ENCODE results near the gene FBN3. TPM values are rescaled to one million over a fixed set of nuclear protein-coding genes. Genes with fewer than 3 reads are reported as not detected.

FBN3 gene
- total RNA-seq, 4 donors from 2014 or later = 0.06 to 32.8 TPM; not detected in 2

DNA sequence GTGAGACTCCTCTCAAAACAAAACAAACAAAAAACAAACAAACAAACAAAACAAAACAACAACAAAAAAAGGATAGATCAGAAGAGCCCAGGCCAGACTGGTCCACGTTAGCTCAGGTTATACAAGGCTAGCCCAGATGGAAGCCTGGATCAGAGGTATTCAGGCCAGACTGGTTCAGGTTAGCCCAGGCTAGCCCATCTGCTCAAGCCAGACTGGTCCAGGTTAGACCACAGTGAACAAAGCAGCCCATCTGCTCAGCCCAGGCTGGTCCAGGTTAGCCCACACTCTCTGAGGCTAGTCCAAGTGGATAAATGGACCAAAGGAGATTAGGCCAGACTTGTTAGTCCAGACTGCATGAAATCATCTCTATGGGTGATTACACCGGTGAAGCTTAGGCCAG lies 55.7 kb downstream of the FBN3 start:
- no peak overlapping the region for H3K27ac ChIP-seq
- H3K27me3 ChIP-seq = no peaks in the 10 kb centered on the region
- peaks cover 0 to 21% of the 10 kb centered on the region in 2 donors for H3K9me3 ChIP-seq
- DNase-seq = no peak
- intact Hi-C loops (cut with DNase I; ENCODE audit: low total_unique reads) = no loop called here
- no peak overlapping the region for H3K4me3 ChIP-seq
- TF ChIP-seq POLR2A (IDR thresholded peaks at IDR 0.05) (no peak), CTCF (IDR thresholded peaks at IDR 0.05) (no peak)
- H3K36me3 ChIP-seq = no peaks in the 10 kb centered on the region
- H3K4me1 ChIP-seq = no peaks in the 10 kb centered on the region

- H3K9me3 ChIP-seq = peaks cover 0 to 11% of the 10 kb centered on the region in 2 donors
Measured at GRCh38 chr19:8090950-8091349, 58.4 kb downstream of the FBN3 start.

DNA sequence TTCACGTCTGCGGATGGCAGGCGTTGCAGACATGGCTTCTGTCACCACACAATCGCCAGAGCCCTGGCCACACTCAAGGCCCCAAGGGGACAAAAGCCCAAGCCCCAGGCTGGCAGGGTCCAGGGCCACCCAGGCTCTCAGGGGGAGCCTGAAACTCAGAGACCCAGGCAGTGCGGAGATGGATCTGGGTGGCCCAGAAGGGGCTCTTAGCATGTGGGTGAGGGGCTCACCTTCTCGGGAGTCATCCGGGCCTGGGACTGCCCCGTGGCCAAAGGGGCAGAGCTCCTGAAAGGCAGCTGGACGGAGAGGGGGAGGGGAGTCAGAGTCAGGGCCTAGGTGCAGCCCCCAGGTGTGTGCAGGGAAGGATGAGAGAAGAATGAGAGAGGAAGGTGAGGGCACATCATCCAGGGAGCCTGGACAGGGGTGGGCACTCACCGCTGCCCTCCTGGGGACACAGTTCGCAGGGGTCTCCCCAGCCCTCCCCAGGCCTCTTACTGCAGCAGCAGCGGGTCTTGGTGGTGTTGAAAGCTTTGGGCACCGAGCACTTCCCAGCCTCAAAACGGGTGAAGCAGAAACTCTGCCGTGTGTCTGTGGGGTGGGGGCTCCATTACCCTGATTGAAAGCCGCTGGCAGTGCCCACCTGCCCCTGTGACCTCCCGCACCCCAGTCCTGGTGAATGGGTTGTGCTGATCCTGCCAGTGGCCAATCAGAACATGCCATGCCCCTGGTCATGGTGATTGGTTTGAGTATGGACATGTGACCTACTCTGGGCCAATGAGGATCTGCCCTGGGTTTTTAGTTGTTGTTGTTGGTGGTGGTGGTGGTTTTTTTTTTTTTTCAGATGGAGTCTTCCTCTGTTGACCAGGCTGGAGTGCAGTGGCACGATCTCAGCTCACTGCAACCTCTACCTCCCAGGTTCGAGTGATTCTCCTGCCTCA lies 59.5 kb downstream of the FBN3 start:
- TF ChIP-seq POLR2A (IDR thresholded peaks at IDR 0.05) (no peak), CTCF (IDR thresholded peaks at IDR 0.05) (no peak)
- Histone ChIP-seq H3K27ac (no peak overlapping the region), H3K4me3 (no peak overlapping the region), H3K9me3 (peaks cover 0 to under 1% of the 10 kb centered on the region in 2 donors), H3K4me1 (no peaks in the 10 kb centered on the region), H3K36me3 (no peaks in the 10 kb centered on the region), H3K27me3 (no peaks in the 10 kb centered on the region)
- no peak for DNase-seq
- intact Hi-C loops (cut with DNase I; ENCODE audit: low total_unique reads) = no loop called here

More at GRCh38 chr19:8090950-8091349, 58.4 kb downstream of the FBN3 start:
- no peaks in the 10 kb centered on the region for H3K4me1 ChIP-seq
- no peaks in the 10 kb centered on the region for H3K36me3 ChIP-seq
- no peak overlapping the region for H3K27ac ChIP-seq
- no peak for TF ChIP-seq POLR2A (IDR thresholded peaks at IDR 0.05)
- DNase-seq = no peak
- intact Hi-C loops (cut with DNase I; ENCODE audit: low total_unique reads) = no loop called here
- H3K4me3 ChIP-seq = no peak overlapping the region
- H3K27me3 ChIP-seq = no peaks in the 10 kb centered on the region

DNA sequence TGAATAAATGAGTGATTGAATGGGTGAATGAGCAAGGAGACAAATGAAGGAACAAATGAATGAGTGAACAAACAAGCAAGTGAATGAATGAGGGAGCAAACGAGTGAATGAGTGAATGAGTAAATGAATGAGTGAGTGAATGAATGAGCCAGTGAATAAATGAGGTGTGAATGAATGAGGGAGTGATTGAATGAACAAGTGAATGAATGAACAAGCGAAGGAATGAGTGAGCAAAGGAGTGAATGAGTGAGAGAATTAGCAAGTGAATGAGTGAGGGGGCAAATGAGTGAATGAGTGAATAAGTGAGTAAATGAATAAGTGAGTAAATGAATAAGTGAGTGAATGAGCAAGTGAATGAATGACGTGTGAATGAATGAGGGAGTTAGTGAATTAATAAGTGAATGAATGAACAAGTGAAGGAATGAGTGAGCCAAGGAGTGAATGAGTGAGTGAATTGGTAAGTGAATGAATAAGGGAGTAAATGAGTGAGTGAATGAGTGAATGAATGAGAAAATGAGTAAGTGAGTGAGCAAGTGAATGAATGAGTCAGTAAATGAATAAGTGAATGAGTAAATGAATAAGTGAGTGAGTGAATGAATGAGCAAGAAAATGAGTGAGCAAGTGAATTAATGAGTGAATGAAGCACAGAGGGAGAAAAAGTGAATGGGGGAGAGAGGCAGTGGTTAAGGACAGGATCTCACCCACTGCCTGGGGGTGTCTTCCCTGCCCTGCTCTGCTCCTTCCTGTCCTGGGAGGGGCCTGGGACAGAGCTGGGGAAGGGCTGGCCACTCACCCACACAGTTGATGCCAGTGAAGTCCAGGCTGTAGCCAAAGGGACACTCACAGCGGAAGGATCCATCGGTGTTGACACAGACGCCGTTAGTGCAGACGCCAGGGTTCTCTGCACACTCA lies 60.4 kb downstream of the FBN3 start:
- Histone ChIP-seq H3K4me3 (no peak overlapping the region), H3K36me3 (no peaks in the 10 kb centered on the region), H3K27me3 (no peaks in the 10 kb centered on the region), H3K4me1 (no peaks in the 10 kb centered on the region), H3K9me3 (no peaks in the 10 kb centered on the region), H3K27ac (no peak overlapping the region)
- no peak for DNase-seq
- intact Hi-C loops (cut with DNase I; ENCODE audit: low total_unique reads) = no loop called here
- TF ChIP-seq CTCF (IDR thresholded peaks at IDR 0.05) (no peak), POLR2A (IDR thresholded peaks at IDR 0.05) (no peak)

GRCh38 chr19:8087876-8088275 lies 61.5 kb downstream of the FBN3 start:
- TF ChIP-seq POLR2A (IDR thresholded peaks at IDR 0.05) = no peak
- no peak for TF ChIP-seq CTCF (IDR thresholded peaks at IDR 0.05)
- H3K4me3 ChIP-seq = no peak overlapping the region

More at GRCh38 chr19:8087876-8088275, 61.5 kb downstream of the FBN3 start:
- H3K27ac ChIP-seq = no peak overlapping the region
- H3K4me1 ChIP-seq = no peaks in the 10 kb centered on the region
- no peaks in the 10 kb centered on the region for H3K27me3 ChIP-seq
- H3K9me3 ChIP-seq = no peaks in the 10 kb centered on the region
- DNase-seq = no peak
- H3K36me3 ChIP-seq = no peaks in the 10 kb centered on the region
- intact Hi-C loops (cut with DNase I; ENCODE audit: low total_unique reads) = no loop called here
